ENCODE measurements around the gene RIPOR3. TPM values are rescaled to one million over a fixed set of nuclear protein-coding genes. Genes with fewer than 3 reads are reported as not detected.
"Not testable (repeated sequence)": the region's sequence is repeated elsewhere in the genome, so short reads cannot be mapped to it uniquely, and the experiment has no call there.

RIPOR3 gene
- total RNA-seq, 1 donor from 2014 or later: 0.12 TPM

- H3K9me3 Mint-ChIP-seq (ENCODE audit: low read depth): no peaks in the 10 kb centered on the region
- DNase-seq (ENCODE audit: low spot score): no peak
Measured at GRCh38 chr20:50574108-50574507, 117.2 kb downstream of the RIPOR3 start.

GRCh38 chr20:50572938-50573777 is 118.2 kb downstream of the RIPOR3 start:
- no peak for TF ChIP-seq CTCF (IDR thresholded peaks at IDR 0.05)
- Mint-ChIP-seq H3K4me3 (ENCODE audit: unreplicated experiment) (no peak overlapping the region), H3K27ac (ENCODE audit: unreplicated experiment) (peak overlapping the region; percentile 89), H3K4me1 (ENCODE audit: low read depth) (peaks cover 38% of the 10 kb centered on the region), H3K27me3 (ENCODE audit: low read depth) (no peaks in the 10 kb centered on the region), H3K9me3 (ENCODE audit: low read depth) (no peaks in the 10 kb centered on the region), H3K36me3 (ENCODE audit: low read depth) (peaks cover 27% of the 10 kb centered on the region)
- no peak for DNase-seq (ENCODE audit: low spot score)

More at GRCh38 chr20:50574108-50574507, 117.2 kb downstream of the RIPOR3 start:
- Mint-ChIP-seq H3K27ac (ENCODE audit: unreplicated experiment) (no peak overlapping the region), H3K4me3 (ENCODE audit: unreplicated experiment) (no peak overlapping the region), H3K36me3 (ENCODE audit: low read depth) (peaks cover 28% of the 10 kb centered on the region), H3K27me3 (ENCODE audit: low read depth) (no peaks in the 10 kb centered on the region), H3K4me1 (ENCODE audit: low read depth) (peaks cover 38% of the 10 kb centered on the region)
- TF ChIP-seq CTCF (IDR thresholded peaks at IDR 0.05): no peak

- peaks cover 21% of the 10 kb centered on the region for H3K36me3 Mint-ChIP-seq (ENCODE audit: low read depth)
- peaks cover 38% of the 10 kb centered on the region for H3K4me1 Mint-ChIP-seq (ENCODE audit: low read depth)
- no peak overlapping the region for H3K4me3 Mint-ChIP-seq (ENCODE audit: unreplicated experiment)
- no peaks in the 10 kb centered on the region for H3K9me3 Mint-ChIP-seq (ENCODE audit: low read depth)
- H3K27me3 Mint-ChIP-seq (ENCODE audit: low read depth): no peaks in the 10 kb centered on the region
- no peak overlapping the region for H3K27ac Mint-ChIP-seq (ENCODE audit: unreplicated experiment)
- no peak for TF ChIP-seq CTCF (IDR thresholded peaks at IDR 0.05)
- no peak for DNase-seq (ENCODE audit: low spot score)
Measured at GRCh38 chr20:50571466-50571865, 119.9 kb downstream of the RIPOR3 start.

GRCh38 chr20:50569864-50570836 is 121.2 kb downstream of the RIPOR3 start:
- Mint-ChIP-seq H3K36me3 (ENCODE audit: low read depth) (peaks cover 22% of the 10 kb centered on the region), H3K4me3 (ENCODE audit: unreplicated experiment) (no peak overlapping the region), H3K4me1 (ENCODE audit: low read depth) (peaks cover 38% of the 10 kb centered on the region), H3K9me3 (ENCODE audit: low read depth) (no peaks in the 10 kb centered on the region), H3K27me3 (ENCODE audit: low read depth) (no peaks in the 10 kb centered on the region), H3K27ac (ENCODE audit: unreplicated experiment) (peak overlapping the region; percentile 22)
- TF ChIP-seq CTCF (IDR thresholded peaks at IDR 0.05): peak; percentile 56
- DNase-seq (ENCODE audit: low spot score): no peak

- Mint-ChIP-seq H3K36me3 (ENCODE audit: low read depth) (peaks cover 16% of the 10 kb centered on the region), H3K4me1 (ENCODE audit: low read depth) (peaks cover 44% of the 10 kb centered on the region), H3K27ac (ENCODE audit: unreplicated experiment) (peak overlapping the region; percentile 22)
- not testable (repeated sequence) for H3K9me3 Mint-ChIP-seq (ENCODE audit: low read depth); H3K27me3 Mint-ChIP-seq (ENCODE audit: low read depth); DNase-seq (ENCODE audit: low spot score); H3K4me3 Mint-ChIP-seq (ENCODE audit: unreplicated experiment)
Measured at GRCh38 chr20:50569487-50569863, 121.9 kb downstream of the RIPOR3 start.
